SU-DHL-6 (cell line): ENCODE results near the gene ANKHD1.

Source experiments
- EZH2phosphoT487 ChIP-seq: fragments of 200-600 bp; sonication (generic), shearing (Covaris generic); conservative IDR thresholded peaks from 2 replicates; pipeline ENCODE4 v1.6.1; 2018; ENCODE audit warnings: mild to moderate bottlenecking, antibody characterized with exemption, low read length, moderate library complexity, mixed read lengths
- TF ChIP-seq, protein P1 (sequence below): fragments of 200-600 bp; sonication (generic); IDR thresholded peaks from one replicate; pipeline ENCODE4 v1.5.1; 2017; ENCODE audit warnings: antibody characterized with exemption, mild to moderate bottlenecking, low read length, moderate library complexity; ENCODE audit not compliant: insufficient read depth, poor library complexity, severe bottlenecking

DNA sequence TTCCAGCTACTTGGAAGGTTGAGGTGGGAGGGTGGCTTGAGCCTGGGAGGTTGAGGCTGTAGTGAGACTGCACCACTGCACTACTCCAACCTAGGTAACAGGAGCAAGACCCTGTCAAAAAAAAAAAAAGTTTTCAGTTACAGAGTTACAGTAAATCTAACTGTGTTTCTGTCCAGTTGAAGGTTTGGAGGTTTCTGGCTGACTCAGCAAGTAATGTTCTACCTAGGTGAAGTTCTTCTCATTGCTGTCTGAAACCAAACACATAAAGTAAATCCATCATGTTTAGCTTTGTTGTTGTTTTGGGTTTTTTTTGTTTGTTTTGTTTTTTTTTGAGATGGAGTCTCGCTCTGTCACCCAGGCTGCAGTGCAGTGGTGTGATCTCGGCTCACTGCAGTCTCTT is 7.9 kb upstream of the ANKHD1 start:
- TF ChIP-seq, protein P1, sequence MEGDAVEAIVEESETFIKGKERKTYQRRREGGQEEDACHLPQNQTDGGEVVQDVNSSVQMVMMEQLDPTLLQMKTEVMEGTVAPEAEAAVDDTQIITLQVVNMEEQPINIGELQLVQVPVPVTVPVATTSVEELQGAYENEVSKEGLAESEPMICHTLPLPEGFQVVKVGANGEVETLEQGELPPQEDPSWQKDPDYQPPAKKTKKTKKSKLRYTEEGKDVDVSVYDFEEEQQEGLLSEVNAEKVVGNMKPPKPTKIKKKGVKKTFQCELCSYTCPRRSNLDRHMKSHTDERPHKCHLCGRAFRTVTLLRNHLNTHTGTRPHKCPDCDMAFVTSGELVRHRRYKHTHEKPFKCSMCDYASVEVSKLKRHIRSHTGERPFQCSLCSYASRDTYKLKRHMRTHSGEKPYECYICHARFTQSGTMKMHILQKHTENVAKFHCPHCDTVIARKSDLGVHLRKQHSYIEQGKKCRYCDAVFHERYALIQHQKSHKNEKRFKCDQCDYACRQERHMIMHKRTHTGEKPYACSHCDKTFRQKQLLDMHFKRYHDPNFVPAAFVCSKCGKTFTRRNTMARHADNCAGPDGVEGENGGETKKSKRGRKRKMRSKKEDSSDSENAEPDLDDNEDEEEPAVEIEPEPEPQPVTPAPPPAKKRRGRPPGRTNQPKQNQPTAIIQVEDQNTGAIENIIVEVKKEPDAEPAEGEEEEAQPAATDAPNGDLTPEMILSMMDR: no peak
- TF ChIP-seq EZH2phosphoT487: no peak
